HG02759 (cell line): ENCODE measurements around the gene SMIM44.

ENCODE experiments used
- ATAC-seq: cut with Tn5 transposase; IDR thresholded peaks from one replicate; pipeline ENCODE4 v1.9.1; 2021; ENCODE audit warnings: mild to moderate bottlenecking, moderate library complexity; ENCODE audit not compliant: unreplicated experiment

SMIM44 gene

DNA sequence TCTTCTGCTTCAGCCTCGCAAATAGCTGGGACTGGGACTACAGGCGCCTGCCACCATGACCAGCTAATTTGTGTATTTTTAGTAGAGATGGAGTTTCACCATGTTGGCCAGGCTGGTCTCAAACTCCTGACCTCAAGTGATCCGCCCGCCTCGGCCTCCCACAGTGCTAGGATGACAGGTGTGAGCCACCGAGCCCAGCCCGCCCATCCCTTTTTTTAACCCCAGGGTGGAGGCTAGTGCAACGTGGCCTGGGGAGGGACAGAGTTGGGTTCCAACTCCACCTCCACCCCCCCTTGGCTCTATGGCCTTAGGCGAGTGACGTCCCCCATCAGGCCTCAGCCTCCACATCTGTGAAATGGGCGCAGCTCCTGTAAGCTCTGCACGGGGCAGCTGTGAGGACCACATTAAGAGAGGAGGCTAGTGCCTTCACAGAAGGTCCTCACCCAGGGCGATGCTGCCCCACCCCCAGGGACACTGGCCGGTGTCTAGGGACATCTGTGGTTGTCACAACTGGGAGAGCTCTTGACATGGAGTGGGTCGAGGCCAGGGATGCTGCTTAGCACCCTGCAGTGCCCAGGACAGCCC lies 40.7 kb downstream of the SMIM44 start:
- ATAC-seq, result no peak

DNA sequence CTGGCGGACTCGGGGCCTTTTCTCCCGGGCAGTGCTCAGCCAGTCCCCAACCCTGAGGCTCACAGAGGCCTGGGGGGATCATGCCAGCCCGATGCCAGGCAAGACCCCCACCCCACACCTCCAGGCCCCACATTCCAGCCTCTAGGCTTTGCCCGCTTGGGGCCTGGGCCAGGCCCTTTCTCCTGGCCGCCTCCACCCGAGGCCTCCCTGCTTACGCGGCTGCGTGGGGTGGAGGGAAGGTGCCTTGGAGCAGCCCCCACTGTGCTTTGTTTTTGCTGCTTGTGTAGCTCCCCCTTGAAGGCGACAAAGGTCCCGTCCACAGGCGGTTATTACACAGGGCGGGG lies 41.3 kb downstream of the SMIM44 start:
- no peak for ATAC-seq

DNA sequence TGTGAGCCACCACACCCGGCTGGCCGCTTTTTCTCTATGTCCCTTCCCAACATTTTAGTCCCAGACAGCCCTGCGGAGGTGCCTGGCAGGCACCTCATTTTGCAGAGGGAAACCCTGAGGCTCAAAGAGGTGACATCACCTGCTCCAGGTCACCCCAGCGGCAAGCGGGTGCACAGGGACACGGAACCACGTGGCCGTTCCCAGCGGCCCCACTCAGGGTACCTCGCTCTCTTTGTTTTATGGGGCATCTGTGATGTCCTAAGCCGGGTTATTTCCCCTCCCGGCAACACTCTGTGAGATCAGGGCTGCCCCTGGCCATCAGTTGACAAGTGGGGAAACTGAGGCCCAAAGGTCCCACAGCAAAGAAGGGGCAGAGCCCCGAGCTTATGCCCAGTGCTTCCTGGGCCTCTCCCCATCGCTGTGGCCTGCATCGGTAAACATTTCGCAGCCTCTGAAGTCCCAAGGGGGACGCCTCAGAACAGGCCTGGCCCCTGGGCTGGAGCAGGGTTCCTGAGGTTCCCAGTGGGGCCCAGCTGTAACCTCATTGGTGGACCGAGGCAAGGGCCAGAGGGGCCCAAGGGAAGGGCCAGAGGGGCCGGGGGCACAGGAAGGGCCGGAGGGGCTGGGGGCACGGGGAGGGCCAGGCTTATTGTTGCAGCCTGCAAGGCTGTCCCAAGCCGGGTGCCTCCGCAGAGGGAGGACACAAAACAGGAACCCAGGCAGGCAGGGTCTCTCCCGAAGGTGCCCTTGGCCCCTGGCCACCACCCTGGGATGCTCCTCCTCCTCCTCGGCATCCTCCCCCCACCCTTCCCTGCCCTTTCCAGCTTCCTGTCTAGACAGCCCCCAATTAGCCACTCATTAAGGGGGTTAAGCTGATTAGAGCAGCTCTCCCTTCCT lies 41.9 kb downstream of the SMIM44 start:
- ATAC-seq, result no peak

DNA sequence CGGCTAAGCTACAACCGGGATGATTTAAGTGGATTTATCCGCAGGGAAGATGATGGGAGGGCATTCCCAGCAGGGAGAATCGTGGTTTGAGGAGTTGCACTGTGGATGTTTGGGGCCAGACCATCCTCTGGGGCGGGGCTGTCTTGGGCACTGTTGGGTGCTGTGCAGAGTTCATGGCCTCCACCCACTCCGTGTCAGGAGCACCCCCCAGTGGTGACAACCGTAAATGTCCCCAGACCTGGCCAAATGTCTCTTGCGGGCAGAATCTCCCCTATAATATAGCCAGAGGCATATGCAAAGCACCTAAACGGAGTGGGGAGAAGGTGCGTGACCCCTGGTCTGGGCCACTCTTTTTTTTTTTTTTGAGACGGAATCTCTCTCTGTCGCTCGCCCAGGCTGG lies 43.2 kb downstream of the SMIM44 start:
- no peak for ATAC-seq

GRCh38 chr19:3434630-3435553 lies 48.3 kb downstream of the SMIM44 start:
- ATAC-seq, result peak; percentile 93

DNA sequence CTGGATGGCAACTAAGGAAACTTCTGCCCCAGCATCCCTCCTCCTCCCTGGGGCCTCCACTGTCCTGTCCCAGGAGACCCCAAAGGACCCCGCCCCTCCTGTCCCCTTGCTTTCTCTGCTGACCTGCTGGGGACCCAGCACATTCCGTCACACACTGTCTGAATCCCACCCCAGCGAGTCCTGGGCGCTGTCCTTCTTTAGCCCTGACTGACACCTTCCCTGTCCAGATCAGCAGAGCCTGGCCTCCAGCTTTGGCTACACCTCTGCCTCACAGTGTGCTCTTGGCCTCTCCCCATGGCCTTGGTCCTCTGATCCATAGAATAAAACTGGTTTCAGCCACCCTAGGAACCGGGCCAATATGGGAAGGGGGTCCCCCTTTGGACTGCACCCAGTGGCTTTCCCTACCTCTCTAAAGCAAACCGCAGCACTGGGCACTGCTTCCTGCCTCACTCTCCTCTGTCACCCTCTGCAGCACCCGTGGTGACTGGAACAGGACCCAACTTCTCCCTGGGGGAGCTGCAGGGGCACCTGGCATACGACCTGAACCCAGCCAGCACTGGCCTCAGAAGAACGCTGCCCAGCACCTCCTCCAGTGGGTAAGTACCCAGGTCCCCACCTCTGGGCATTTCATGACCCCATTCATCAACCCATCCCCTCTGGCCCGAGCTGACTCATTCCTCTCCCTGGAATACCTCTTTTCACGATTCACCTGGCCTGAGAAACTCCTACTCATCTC lies 49.3 kb downstream of the SMIM44 start:
- ATAC-seq, result no peak

- no peak for ATAC-seq
Observed at GRCh38 chr19:3433313-3433712, 49.9 kb downstream of the SMIM44 start.
